ENCODE results near the gene ENPP1. TPM values are rescaled to one million over a fixed set of nuclear protein-coding genes. Genes with fewer than 3 reads are reported as not detected.

The ENPP1 gene
- total RNA-seq, 1 experiment from 2014 or later = 29.7 TPM

GRCh38 chr6:131846905-131847304, 39.1 kb downstream of the ENPP1 start:
- Mint-ChIP-seq H3K27ac (no peak overlapping the region), H3K9me3 (no peaks in the 10 kb centered on the region), H3K27me3 (ENCODE audit: low read depth) (no peaks in the 10 kb centered on the region), H3K36me3 (peaks cover 5% of the 10 kb centered on the region; the same call in 1 of the 2 replicates), H3K4me3 (no peak overlapping the region), H3K4me1 (peaks cover 4% of the 10 kb centered on the region)
- DNase-seq (ENCODE audit: low spot score) = no peak
- POLR2A ChIA-PET = no interaction called here
- CTCF ChIA-PET = no interaction called here
- no peak for ATAC-seq
- TF ChIP-seq GRHL2 (CRISPR knock-in tag; IDR thresholded peaks at IDR 0.05; ENCODE audit: insufficient replicate concordance, severe bottlenecking) = no peak
- no peak for TF ChIP-seq JAZF1 (CRISPR knock-in tag; IDR thresholded peaks at IDR 0.05)
- no peak for TF ChIP-seq MAX (CRISPR knock-in tag; IDR thresholded peaks at IDR 0.05)
- no peak for TF ChIP-seq EMX1 (CRISPR knock-in tag; IDR thresholded peaks at IDR 0.05)
- TF ChIP-seq TEAD4 (CRISPR knock-in tag; IDR thresholded peaks at IDR 0.05) = no peak
- no peak for TF ChIP-seq ZNF671 (CRISPR knock-in tag; IDR thresholded peaks at IDR 0.05)
- no peak for TF ChIP-seq GTF2I (CRISPR knock-in tag; conservative IDR thresholded peaks at IDR 0.05)
- no peak for TF ChIP-seq ESRRA (CRISPR knock-in tag; IDR thresholded peaks at IDR 0.05; ENCODE audit: borderline replicate concordance)

- no peak overlapping the region for H3K27ac Mint-ChIP-seq
- CTCF ChIA-PET = no interaction called here
- H3K36me3 Mint-ChIP-seq = peaks cover 8% of the 10 kb centered on the region
- DNase-seq (ENCODE audit: low spot score) (no peak), ATAC-seq (no peak)
- H3K27me3 Mint-ChIP-seq (ENCODE audit: low read depth) = no peaks in the 10 kb centered on the region
- TF ChIP-seq E2F5 (CRISPR knock-in tag; IDR thresholded peaks at IDR 0.05) = no peak
- no peak for TF ChIP-seq RELA (CRISPR knock-in tag; IDR thresholded peaks at IDR 0.05; ENCODE audit: borderline replicate concordance)
- no peak for TF ChIP-seq ZBTB43 (CRISPR knock-in tag; IDR thresholded peaks at IDR 0.05)
- no peak for TF ChIP-seq ZNF138 (CRISPR knock-in tag; conservative IDR thresholded peaks at IDR 0.05)
- no peak for TF ChIP-seq SMAD3 (CRISPR knock-in tag; IDR thresholded peaks at IDR 0.05; ENCODE audit: borderline replicate concordance)
- TF ChIP-seq ZBTB21 (CRISPR knock-in tag; IDR thresholded peaks at IDR 0.05; ENCODE audit: borderline replicate concordance) = no peak
- no peak for TF ChIP-seq IRF2 (CRISPR knock-in tag; IDR thresholded peaks at IDR 0.05; ENCODE audit: borderline replicate concordance, low read depth)
- TF ChIP-seq ZMAT4 (CRISPR knock-in tag; IDR thresholded peaks at IDR 0.05) = no peak
- TF ChIP-seq FOXJ3 (CRISPR knock-in tag; IDR thresholded peaks at IDR 0.05; ENCODE audit: borderline replicate concordance) = no peak
- no peak for TF ChIP-seq KAT7 (CRISPR knock-in tag; IDR thresholded peaks at IDR 0.05; ENCODE audit: borderline replicate concordance)
- TF ChIP-seq JUN (CRISPR knock-in tag; IDR thresholded peaks at IDR 0.05) = no peak
- no peak for TF ChIP-seq ZNF219 (CRISPR knock-in tag; IDR thresholded peaks at IDR 0.05; ENCODE audit: borderline replicate concordance)
- TF ChIP-seq PRDM15 (CRISPR knock-in tag; IDR thresholded peaks at IDR 0.05) = no peak
- TF ChIP-seq SMAD4 (CRISPR knock-in tag; IDR thresholded peaks at IDR 0.05) = no peak
- TF ChIP-seq CBFB (CRISPR knock-in tag; IDR thresholded peaks at IDR 0.05; ENCODE audit: low read depth) = no peak
- no peak for TF ChIP-seq TEAD4 (CRISPR knock-in tag; IDR thresholded peaks at IDR 0.05)
- TF ChIP-seq USF2 (CRISPR knock-in tag; IDR thresholded peaks at IDR 0.05) = no peak
- H3K4me3 Mint-ChIP-seq = no peak overlapping the region
- POLR2A ChIA-PET = no interaction called here
- no peaks in the 10 kb centered on the region for H3K9me3 Mint-ChIP-seq
- H3K4me1 Mint-ChIP-seq = 0 out of 2 replicates have a peak, but pooled peaks cover 4% of the 10 kb centered on the region
Observed at GRCh38 chr6:131849799-131850198, 42.0 kb downstream of the ENPP1 start.

All from WTC11 (cell line).